ENCODE results near the gene PRR5. TPM values are rescaled to one million over a fixed set of nuclear protein-coding genes. Genes with fewer than 3 reads are reported as not detected.
A peak's percentile ranks its signal among the peaks of the same experiment; 100 is the strongest.

PRR5 gene
- total RNA-seq, 2 experiments from 2014 or later = 29.0 to 31.6 TPM

- DNase-seq = no peak
- H3K9me3 Mint-ChIP-seq = no peaks in the 10 kb centered on the region
- Histone ChIP-seq H3K4me3 (ENCODE audit: low read length) (no peak overlapping the region), H3K36me3 (ENCODE audit: insufficient read depth, low read length) (peaks cover 3% of the 10 kb centered on the region), H3K4me1 (ENCODE audit: insufficient read depth, low read length) (peaks cover 13% of the 10 kb centered on the region), H3K9me3 (ENCODE audit: control insufficient read depth in 1 of 2, insufficient read depth in 1 of 2, low read length in 2 of 2) (no peaks in the 10 kb centered on the region), H3K27me3 (ENCODE audit: control insufficient read depth in 1 of 2, insufficient read depth in 2 of 2, low read length in 2 of 2) (no peaks in the 10 kb centered on the region), H3K27ac (ENCODE audit: low read depth in 1 of 2, low read length in 2 of 2) (no peak overlapping the region)
- TF ChIP-seq, protein P1, sequence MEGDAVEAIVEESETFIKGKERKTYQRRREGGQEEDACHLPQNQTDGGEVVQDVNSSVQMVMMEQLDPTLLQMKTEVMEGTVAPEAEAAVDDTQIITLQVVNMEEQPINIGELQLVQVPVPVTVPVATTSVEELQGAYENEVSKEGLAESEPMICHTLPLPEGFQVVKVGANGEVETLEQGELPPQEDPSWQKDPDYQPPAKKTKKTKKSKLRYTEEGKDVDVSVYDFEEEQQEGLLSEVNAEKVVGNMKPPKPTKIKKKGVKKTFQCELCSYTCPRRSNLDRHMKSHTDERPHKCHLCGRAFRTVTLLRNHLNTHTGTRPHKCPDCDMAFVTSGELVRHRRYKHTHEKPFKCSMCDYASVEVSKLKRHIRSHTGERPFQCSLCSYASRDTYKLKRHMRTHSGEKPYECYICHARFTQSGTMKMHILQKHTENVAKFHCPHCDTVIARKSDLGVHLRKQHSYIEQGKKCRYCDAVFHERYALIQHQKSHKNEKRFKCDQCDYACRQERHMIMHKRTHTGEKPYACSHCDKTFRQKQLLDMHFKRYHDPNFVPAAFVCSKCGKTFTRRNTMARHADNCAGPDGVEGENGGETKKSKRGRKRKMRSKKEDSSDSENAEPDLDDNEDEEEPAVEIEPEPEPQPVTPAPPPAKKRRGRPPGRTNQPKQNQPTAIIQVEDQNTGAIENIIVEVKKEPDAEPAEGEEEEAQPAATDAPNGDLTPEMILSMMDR (IDR thresholded peaks at IDR 0.05) = no peak
- ATAC-seq (ENCODE audit: poor library complexity) = no peak
- intact Hi-C loops (cut with DNase I, micrococcal nuclease) = no loop called here
- ChIA-PET CTCF (interaction anchor here (0.6 to 1.1 kb wide), 2 partner anchors 9 to 86 kb away, joined by 3 to 4 read pairs; no protein-coding TSS in a partner anchor), POLR2A (no interaction called here)
- no peak overlapping the region for H3K4me3 Mint-ChIP-seq
- no peaks in the 10 kb centered on the region for H3K36me3 Mint-ChIP-seq (ENCODE audit: low read depth)
- no peak overlapping the region for H3K27ac Mint-ChIP-seq
- no peaks in the 10 kb centered on the region for H3K27me3 Mint-ChIP-seq
- H3K4me1 Mint-ChIP-seq (ENCODE audit: low read depth) = no peaks in the 10 kb centered on the region
Measured at GRCh38 chr22:44693756-44694155, 8.2 kb upstream of the PRR5 start.

DNA sequence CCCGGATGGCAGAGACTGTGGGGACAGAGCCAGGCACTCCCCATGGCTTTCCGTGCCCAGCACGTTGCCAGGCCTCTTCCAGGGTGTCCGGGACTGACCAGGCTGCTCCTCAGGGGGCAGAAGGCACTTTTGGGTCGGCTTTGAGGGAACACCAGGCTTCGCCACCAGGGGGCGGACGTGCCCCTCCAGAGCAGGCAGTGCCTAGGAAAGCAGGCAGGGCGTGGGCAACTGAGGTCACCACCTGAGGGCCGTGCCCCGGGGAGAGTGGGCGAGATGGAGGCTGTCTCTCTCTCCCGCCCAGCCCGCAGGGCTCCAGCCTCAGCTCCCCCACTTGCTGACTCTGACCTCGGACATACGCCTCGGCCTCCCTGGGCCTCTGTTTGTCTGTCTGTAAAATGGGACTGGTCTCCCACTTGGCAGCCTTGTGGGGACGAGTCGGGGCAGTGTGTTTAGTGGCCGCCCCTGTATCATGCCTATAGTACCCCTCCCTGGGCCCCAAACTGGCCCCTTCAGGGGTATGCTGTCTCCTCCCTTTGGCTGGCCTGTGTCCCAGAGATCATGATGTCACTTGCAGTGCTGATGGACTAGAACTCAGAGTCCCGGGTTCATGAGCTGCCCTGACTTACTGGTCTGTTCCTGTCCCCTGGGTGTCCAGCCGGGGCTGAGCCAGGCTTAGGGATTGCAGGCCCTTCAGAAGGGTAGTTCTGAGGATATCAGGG lies 4.4 kb upstream of the PRR5 start:
- CTCF ChIA-PET = interaction anchor here (1.3 kb wide), 1 partner anchor 13 kb away, joined by 3 read pairs; no protein-coding TSS in a partner anchor
- DNase-seq = peak; percentile 75 to 91 (median 83)
- Mint-ChIP-seq H3K4me1 (ENCODE audit: low read depth) (no peaks in the 10 kb centered on the region), H3K9me3 (no peaks in the 10 kb centered on the region), H3K4me3 (peak overlapping the region; percentile 42), H3K27me3 (no peaks in the 10 kb centered on the region), H3K27ac (no peak overlapping the region), H3K36me3 (ENCODE audit: low read depth) (no peaks in the 10 kb centered on the region)
- Histone ChIP-seq H3K27ac (ENCODE audit: low read depth in 1 of 2, low read length in 2 of 2) (no peak overlapping the region), H3K9me3 (ENCODE audit: control insufficient read depth in 1 of 2, insufficient read depth in 1 of 2, low read length in 2 of 2) (no peaks in the 10 kb centered on the region), H3K4me1 (ENCODE audit: insufficient read depth, low read length) (peaks cover 23% of the 10 kb centered on the region), H3K27me3 (ENCODE audit: control insufficient read depth in 1 of 2, insufficient read depth in 2 of 2, low read length in 2 of 2) (no peaks in the 10 kb centered on the region), H3K4me3 (ENCODE audit: low read length) (no peak overlapping the region), H3K36me3 (ENCODE audit: insufficient read depth, low read length) (no peaks in the 10 kb centered on the region)
- POLR2A ChIA-PET = no interaction called here
- TF ChIP-seq, protein P1 (IDR thresholded peaks at IDR 0.05) = peak; percentile 94
- ATAC-seq (ENCODE audit: poor library complexity) = peak; percentile 36
- intact Hi-C loops (cut with DNase I, micrococcal nuclease) = loop anchor here (1.0 to 5.0 kb wide), 2 partner anchors 39 to 400 kb away; no protein-coding TSS in a partner anchor

DNA sequence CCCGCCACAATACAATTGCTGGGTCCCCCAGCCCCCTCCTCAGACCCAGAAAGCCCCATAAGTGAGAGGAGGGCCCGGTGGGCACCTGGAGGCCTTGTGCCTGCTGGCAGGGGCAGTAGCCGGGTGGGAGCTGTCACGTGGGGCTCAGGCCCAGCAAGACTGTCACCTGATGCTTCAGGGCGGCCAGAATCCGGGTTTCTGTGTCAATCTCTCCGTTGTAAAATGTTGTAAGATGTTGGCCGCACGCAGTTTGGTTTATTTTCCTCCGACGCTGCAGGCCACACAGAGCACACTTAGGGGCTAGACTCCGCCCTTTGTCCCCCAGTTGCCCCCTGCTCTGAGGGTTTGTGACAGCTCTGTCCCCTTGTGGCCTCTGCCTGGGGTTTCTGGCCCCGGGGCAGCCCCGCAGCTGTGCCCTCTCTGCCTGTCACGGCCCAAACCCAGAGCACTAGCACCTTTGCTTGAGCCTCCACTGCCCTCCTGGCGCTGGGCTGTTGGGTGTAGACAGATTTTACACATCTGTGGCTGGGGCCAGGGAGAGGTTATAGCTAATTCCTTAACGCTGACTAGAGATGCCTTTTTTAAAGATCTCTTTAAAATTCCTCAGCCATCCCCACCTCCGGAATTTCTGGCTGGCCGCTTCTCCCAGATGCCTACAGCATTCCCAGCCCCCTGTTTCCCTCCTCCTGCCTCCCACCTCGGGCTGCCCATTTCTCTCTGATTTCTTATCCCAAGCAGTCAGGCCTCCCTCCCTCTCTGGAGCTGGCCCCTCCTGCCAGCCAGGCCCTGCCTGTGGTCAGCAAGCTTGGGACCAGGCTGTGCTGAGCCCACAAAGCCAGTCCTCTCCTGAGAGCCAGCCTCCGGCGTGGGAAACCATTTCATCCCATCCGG lies 3.2 kb upstream of the PRR5 start:
- Mint-ChIP-seq H3K27ac (no peak overlapping the region), H3K9me3 (no peaks in the 10 kb centered on the region), H3K36me3 (ENCODE audit: low read depth) (no peaks in the 10 kb centered on the region), H3K27me3 (no peaks in the 10 kb centered on the region), H3K4me1 (ENCODE audit: low read depth) (peaks cover 7% of the 10 kb centered on the region), H3K4me3 (no peak overlapping the region)
- TF ChIP-seq, protein P1 (IDR thresholded peaks at IDR 0.05) = no peak
- Histone ChIP-seq H3K27ac (ENCODE audit: low read depth in 1 of 2, low read length in 2 of 2) (no peak overlapping the region), H3K4me3 (ENCODE audit: low read length) (no peak overlapping the region), H3K36me3 (ENCODE audit: insufficient read depth, low read length) (no peaks in the 10 kb centered on the region), H3K27me3 (ENCODE audit: control insufficient read depth in 1 of 2, insufficient read depth in 2 of 2, low read length in 2 of 2) (no peaks in the 10 kb centered on the region), H3K4me1 (ENCODE audit: insufficient read depth, low read length) (peaks cover 34% of the 10 kb centered on the region), H3K9me3 (ENCODE audit: control insufficient read depth in 1 of 2, insufficient read depth in 1 of 2, low read length in 2 of 2) (no peaks in the 10 kb centered on the region)
- CTCF ChIA-PET = interaction anchor here (0.8 kb wide), 1 partner anchor 14 kb away, joined by 3 read pairs; no protein-coding TSS in a partner anchor
- ATAC-seq (ENCODE audit: poor library complexity) (no peak), DNase-seq (no peak)
- POLR2A ChIA-PET = no interaction called here
- intact Hi-C loops (cut with DNase I, micrococcal nuclease) = loop anchor here in 1 of 2 experiments (5.0 kb wide), 1 partner anchor 399 kb away; no protein-coding TSS in a partner anchor

Data from CD4-positive, alpha-beta T cell (primary cell).